NCI-H82 treated with DMSO at 0.1 percent for 48 hours (cell line): ENCODE measurements around the gene CTNND2.
"Not testable (repeated sequence)": the region's sequence is repeated elsewhere in the genome, so short reads cannot be mapped to it uniquely, and the experiment has no call there.

Experiments
- DNase-seq: peaks from one replicate; lab custom pipeline; 2025; ENCODE audit not compliant: unreplicated experiment; lab: John Stamatoyannopoulos, UW

Gene CTNND2

GRCh38 chr5:11130131-11130530 lies 774.1 kb downstream of the CTNND2 start:
- no peak for DNase-seq

GRCh38 chr5:11128021-11128420 lies 776.2 kb downstream of the CTNND2 start:
- no peak for DNase-seq

- no peak for DNase-seq
These were observed 777.4 kb downstream of the CTNND2 start for GRCh38 chr5:11126844-11127243.

- no peak for DNase-seq
These were observed 782.4 kb downstream of the CTNND2 start for GRCh38 chr5:11121885-11122284.

GRCh38 chr5:11110128-11110527 lies 794.1 kb downstream of the CTNND2 start:
- DNase-seq = no peak

- DNase-seq = no peak
These were observed 798.5 kb downstream of the CTNND2 start for GRCh38 chr5:11105696-11106095.

GRCh38 chr5:11104651-11105112 lies 799.6 kb downstream of the CTNND2 start:
- no peak for DNase-seq

GRCh38 chr5:11104210-11104609 lies 800.0 kb downstream of the CTNND2 start:
- DNase-seq = no peak

GRCh38 chr5:11084111-11084510 lies 820.1 kb downstream of the CTNND2 start:
- DNase-seq = no peak

GRCh38 chr5:11082404-11082945 lies 821.8 kb downstream of the CTNND2 start:
- DNase-seq = no peak

GRCh38 chr5:11076945-11077613 lies 827.2 kb downstream of the CTNND2 start:
- no peak for DNase-seq

- no peak for DNase-seq
These were observed 829.0 kb downstream of the CTNND2 start for GRCh38 chr5:11075035-11075805.

- no peak for DNase-seq
These were observed 831.7 kb downstream of the CTNND2 start for GRCh38 chr5:11072568-11072967.

- no peak for DNase-seq
These were observed 832.2 kb downstream of the CTNND2 start for GRCh38 chr5:11072076-11072475.

GRCh38 chr5:11069041-11069440 lies 835.2 kb downstream of the CTNND2 start:
- DNase-seq = no peak

- not testable (repeated sequence) for DNase-seq
These were observed 838.5 kb downstream of the CTNND2 start for GRCh38 chr5:11065723-11066122.

- DNase-seq = no peak
These were observed 839.3 kb downstream of the CTNND2 start for GRCh38 chr5:11064763-11065450.

- no peak for DNase-seq
These were observed 841.8 kb downstream of the CTNND2 start for GRCh38 chr5:11062397-11062796.

- no peak for DNase-seq
These were observed 847.7 kb downstream of the CTNND2 start for GRCh38 chr5:11056560-11056959.

GRCh38 chr5:11054014-11054413 lies 850.2 kb downstream of the CTNND2 start:
- no peak for DNase-seq

- no peak for DNase-seq
These were observed 851.4 kb downstream of the CTNND2 start for GRCh38 chr5:11052871-11053270.
